Stimulated activated CD4-positive, alpha-beta T cell treated with anti-CD3 and anti-CD28 coated beads, Interleukin-1b, Interleukin-23, amount 100 ng/mL, for 1 hour (primary cell): ENCODE results near the gene GBP3.
"Not testable (repeated sequence)": the region's sequence is repeated elsewhere in the genome, so short reads cannot be mapped to it uniquely, and the experiment has no call there.

Source experiments
- DNase-seq, 2 donors: peaks; one replicate each; pipeline ENCODE4 v3.0.0-alpha.2; 2020; ENCODE audit warnings: low read depth in 2 of 2

Gene GBP3, protein sequence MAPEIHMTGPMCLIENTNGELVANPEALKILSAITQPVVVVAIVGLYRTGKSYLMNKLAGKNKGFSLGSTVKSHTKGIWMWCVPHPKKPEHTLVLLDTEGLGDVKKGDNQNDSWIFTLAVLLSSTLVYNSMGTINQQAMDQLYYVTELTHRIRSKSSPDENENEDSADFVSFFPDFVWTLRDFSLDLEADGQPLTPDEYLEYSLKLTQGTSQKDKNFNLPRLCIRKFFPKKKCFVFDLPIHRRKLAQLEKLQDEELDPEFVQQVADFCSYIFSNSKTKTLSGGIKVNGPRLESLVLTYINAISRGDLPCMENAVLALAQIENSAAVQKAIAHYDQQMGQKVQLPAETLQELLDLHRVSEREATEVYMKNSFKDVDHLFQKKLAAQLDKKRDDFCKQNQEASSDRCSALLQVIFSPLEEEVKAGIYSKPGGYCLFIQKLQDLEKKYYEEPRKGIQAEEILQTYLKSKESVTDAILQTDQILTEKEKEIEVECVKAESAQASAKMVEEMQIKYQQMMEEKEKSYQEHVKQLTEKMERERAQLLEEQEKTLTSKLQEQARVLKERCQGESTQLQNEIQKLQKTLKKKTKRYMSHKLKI

DNA sequence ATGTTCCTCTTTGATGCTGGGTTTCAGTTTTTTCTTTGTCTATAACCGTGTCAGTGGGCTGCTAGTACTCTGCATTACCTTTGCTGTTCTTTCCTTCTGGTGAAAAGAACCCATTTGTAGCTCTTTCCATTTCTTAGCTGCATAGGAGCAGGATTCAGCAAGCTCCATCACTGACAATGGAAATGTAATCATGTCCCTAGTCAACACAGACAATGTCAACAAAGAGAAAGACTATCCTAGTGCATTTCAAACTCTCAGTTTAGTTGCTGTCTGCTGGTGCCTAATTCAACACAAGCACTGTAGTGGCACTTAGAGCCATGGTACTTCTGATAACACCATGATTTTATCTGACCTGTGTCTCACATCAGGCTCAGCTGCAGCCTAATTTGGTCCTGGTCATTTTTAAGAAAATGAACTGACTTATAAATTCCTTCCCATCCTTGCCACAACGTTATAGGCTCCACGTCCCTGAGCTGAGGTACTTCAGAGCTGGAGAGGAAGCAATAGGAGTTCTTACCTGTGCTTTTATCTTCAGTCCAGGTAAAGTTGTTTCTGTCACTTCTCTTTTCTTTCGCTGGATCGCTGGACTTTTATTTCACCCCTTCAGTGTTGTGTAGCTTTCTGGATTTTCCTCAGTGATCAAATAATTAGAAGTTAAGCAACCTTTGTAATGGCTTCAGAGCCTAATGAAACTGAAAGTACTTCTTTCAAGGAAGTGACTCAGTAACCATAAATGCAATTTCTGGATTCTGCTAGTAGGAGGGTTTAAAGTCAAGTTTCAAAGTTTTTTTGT lies at the start of gene GBP3:
Gene GBP3, minus strand, starts transcription at position 700 of the 793 bp plus-strand sequence. CDS start 2,145 bp downstream, outside the sequence.
- no peak for DNase-seq

DNA sequence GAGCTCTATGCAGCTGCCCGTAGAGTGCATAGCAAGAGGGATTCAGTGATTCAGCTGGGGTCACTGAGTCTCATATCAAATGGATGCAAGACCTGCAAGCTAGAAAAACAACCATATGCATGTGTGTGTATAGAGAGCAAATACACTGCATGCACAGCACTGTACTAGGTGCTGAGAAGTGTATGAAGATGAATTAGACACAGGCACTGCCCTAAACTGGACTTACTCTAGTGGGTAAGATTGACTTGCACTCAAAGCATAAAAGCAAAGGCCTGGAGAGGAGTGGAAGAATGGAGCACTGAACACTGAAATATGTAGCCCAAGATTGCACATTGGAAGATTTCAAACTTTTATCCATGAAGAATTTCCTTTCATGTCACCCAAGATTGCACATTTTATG lies 47.8 kb upstream of the GBP3 start:
- no peak for DNase-seq

DNA sequence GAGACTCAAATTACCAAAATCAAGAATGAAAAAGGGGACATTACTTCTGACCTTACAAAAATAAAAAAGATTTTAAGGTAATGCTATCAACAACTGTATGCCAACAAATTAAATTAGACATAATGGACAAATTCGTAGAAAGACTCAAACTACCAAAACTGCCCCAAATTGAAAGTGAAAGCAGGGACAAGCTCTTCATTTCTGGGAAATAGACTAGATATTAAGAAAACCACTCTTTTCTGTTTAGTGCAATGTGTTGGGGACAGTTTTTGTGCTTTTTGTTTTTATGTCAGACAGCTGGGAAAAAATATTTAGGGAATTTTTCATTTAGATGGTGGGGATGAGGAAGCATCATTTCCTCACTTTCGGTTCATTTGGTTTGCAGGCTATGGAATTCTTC lies 47.3 kb upstream of the GBP3 start:
- DNase-seq = no peak

DNA sequence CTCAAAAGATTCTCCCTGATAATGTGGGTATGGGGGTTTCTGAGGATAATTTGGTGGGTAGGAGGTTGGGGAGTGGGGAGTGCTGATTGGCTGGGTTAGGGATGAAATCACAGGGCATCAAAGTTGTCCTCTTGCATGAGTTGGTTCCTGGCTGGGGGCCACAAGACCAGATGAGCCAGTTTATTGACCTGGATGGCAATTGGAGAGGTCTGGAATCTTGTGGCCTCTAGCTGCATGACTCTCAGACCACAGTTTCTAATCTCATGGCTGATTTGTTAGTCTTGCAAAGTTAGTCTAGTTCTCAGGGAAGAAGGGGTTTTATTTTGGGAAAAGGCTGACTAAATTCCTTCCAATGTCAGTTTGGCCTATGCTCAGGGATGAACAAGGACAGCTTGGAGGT lies 45.6 kb upstream of the GBP3 start:
- DNase-seq = no peak

DNA sequence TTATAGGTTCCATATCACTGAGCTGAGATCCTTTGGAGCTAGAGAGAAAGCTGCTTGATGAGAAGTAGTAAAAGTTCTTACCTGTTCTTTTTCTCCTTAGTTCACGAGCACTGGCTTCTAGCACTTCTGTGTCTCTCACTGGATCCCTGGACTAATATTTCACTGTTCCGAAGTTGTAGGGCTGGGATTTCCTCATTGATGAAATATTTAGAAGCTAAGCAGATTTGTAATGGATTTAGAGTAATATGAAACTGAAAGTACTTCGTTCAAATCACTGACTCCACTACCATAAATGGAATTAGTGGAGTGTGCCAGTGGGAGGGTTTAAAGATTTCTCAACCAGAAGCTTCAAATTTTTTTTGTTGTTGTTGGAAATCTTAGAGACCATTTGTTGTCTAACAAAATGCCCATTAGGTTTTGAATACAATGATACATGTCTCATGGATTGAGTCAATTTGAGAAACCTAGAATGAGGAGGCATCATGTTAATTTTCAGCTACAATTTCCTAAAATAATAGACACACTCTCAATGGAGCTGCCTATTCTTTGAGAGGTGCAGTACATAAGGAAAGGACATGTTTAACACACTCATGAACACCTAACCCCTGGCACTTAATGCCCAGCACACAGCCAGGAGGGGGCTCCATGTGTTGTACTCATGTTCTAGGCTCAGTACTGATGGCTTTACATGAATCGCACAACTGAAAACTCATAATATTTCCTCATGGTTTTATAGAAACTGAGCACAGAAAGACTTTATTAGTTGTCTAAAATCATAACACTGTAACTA lies 42.6 kb upstream of the GBP3 start, which contains the start of gene GBP1:
Gene GBP1, minus strand, starts transcription at position 130 of the 790 bp plus-strand sequence. CDS start 1,974 bp downstream, outside the sequence.
- DNase-seq = no peak

DNA sequence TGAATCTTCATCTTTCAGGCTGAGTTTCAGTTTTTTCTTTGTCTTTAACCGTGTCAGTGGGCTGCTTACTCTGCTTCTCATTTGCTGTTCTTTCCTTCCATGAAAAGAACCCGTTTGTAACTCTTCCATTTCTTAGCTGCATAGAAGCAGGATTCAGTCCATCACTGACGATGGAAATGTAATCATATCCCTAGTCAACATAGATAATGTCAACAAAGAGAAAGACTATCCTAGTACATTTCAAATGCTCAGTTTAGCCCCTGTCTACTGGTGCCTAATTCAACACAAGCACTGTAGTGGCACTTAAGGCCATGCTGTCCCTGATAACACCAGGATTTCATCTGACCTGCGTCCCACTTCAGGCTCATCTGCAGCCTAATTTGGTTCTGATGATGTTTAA lies 42.0 kb upstream of the GBP3 start:
- DNase-seq = no peak

DNA sequence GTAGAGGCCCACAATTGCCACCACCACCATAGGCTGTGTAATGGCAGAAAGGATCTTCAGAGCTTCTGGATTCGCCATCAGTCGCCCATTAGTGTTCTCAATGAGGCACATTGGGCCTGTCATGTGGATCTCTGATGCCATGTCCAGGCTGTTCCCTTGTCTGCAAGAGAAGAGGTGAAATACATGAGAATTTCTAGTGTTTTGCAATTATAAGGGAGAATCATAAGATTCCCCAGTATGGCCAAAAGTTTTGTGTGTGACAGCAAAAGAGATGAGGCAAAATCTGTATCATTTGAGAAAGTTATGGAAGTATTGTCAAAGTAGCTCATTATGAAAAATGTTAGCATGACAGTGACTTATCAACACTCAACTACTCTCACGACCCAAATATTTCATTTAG lies 40.4 kb upstream of the GBP3 start:
- DNase-seq = no peak

DNA sequence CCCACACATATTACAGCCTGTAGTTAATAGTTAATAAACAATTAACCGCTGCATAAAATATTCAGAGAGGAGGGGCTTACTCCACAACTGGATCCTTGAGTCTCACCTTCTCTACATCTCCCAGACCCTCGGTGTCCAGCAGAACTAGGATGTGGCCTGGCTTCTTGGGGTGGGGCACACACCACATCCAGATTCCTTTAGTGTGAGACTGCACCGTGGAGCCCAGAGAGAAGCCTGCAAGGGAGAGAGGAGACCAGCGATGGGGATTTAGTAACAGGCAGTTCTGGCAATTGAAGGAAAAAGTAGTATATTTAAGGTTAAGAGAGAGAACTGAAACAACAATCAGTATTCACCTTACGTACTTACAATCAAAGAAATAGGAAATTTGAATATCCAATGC lies 37.4 kb upstream of the GBP3 start:
- no peak for DNase-seq

DNA sequence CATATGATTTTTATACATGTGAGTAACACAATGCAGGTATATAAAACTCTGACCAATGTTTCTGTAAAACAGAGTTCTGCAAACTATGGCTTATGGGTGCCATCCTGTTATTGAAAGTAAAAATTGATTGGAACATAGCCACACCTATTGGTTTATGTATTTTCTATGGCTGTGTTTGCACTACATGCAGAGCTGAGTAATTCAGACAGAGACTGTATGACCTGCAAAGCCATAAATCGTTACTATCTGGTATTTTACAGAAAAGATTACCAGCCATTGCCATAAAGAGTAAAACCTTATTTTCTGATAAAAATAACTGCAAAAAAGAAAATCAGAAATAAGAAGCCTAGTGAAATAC lies 29.3 kb upstream of the GBP3 start:
- DNase-seq = no peak

DNA sequence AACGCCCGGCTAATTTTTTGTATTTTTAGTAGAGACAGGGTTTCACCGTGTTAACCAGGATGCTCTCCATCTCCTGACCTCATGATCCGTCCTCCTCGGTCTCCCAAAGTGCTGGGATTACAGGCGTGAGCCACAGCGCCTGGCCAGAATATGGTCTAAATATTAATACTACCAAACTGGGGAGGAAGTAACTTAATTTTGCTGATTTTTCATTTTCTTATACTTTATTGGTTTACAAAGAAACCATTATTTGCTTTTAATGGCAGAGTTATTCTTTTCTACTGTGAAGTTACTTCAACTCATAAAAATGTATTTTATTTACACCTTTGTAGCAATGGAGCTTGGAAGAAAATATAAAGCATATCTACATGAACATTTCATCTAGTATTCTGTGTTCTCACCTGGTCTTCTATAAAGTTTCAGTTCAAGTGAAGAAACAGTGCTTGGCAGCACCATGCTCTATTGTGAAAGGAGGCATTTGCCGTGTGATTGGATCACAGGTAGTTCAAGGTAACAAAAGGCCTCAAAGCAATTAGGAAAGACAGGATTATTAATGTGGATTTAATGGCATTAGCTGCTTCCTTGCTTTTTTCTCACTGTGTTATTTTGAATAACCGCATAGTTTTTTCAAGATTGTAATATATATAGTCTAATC lies 28.8 kb upstream of the GBP3 start:
- no peak for DNase-seq

DNA sequence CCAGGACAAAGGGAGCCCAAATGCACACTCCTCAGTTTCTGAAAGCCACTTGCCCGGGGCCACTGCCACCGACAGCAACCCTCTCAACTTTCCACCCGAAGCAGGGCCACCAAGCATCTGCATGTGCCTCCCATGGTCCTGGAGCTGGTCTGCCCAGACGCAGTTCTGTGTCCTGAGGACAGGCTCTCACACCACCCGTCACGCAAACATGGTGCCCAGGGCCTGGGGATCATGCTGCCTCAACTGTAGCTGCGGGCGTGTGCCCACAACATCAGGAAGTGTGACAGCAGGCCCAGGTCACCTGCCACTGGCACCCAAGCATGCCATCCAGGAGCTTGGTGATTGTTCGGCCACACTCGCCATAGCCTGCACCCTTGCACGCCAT lies 28.0 kb upstream of the GBP3 start:
- no peak for DNase-seq

DNA sequence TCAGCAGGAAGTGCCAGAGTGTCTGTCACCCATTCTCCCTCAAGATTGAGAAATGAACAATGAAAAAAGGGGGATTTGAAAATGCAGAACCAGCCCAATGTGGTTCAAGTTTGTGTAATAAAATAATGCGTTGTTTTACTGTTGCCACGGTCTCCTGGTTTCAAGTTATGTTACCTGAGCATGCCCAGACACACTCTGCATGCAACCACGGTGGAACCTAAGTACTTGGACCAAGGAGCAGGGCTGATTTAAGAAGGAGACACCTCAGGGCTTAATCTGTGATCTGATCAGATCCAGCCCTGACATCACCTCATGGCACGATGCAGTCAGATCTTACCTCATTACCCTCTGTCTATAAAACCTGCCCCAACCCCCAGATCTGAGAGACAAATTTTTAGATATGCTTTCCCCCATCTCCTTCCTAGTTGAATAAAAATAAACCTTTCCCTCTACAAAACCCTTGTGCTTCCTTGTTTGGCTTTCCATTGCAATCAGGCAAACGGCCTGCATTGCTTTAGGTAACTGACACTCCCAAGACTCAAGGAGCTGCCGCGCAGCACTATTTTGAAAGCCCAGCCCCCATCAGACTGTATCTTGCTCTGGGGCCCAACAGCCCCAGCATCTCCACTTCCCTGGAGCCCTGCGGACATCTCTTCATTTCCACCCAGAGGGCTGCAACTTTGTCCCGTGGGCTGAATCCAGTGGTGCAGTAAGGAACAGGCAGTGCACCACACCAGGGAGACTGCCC lies 27.4 kb upstream of the GBP3 start:
- not testable (repeated sequence) for DNase-seq

DNA sequence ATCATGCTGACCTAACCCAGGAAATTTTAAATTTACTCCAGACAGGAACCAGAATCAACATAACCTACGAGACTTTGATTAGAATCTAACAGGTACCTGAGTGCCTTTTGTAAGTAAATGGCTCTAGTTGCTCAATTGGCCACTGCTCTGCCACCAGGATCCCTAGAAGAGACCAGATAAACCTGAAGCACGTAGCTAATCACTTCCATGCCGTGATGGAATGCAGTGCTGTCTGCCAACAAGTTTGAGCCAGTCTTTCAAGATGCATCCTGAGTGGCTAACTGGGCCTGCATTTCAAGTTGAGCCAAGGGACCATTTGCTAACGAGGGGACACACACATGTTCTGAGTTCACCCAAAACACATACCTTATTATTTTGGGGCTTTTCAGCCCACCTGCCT lies 26.5 kb upstream of the GBP3 start:
- DNase-seq = not testable (repeated sequence)

DNA sequence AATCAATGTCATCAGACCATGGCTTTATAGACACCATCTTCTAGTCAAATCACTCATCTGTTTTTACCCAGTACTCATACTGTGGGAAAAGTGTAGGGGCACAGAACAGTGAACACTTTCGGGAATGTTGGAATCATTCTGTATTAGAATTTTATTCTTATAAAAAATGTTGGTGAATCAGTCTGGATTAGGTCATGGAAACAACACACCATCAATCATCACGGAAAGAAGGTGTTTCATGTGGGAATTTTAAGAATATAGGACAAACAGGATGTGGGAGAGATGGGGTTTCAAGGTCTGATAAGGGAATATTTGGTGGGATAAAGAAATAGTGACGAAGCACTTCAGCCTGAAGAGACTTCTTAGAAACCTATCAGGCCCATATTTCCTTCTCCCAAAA lies 25.1 kb upstream of the GBP3 start:
- no peak for DNase-seq

DNA sequence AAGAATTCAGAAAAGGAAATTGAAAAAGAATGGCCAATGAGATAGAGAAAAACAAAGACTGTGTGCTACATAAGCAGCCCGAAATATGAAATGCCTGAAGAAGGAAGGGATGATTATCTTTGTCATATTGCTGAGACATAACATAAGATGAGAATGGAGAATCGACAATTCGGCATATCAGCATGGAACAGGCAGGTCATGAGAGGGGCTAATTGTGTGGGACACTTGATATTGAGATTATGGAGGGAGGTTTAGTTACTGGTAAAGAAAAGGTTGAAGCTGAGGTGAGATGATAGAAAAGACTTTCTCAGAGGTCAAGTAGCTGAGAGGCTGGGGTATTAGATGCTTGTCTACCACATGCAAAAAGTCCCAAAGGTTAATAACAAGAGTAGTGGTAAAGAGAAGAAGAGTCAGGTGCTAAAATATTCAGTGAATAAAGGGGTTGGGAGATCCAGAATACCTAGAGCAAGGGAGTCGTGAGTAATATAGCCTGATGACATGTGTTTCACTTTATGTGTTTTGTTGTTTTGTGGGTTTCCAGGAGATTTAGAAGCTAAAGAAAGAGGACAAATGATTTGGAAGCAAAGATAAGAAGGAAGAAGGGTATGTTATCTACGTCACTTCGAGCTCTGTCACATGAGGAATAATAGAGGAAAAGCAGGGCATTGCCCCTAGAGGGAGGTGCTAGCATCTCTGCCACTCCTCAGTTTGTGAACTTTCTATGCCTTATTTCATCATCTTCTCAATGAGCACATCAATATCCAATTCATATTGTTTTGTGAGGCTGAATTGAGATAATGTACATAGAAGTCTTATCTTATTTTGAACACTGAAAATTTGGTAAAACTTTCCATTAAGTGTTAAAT lies 23.9 kb upstream of the GBP3 start:
- not testable (repeated sequence) for DNase-seq

DNA sequence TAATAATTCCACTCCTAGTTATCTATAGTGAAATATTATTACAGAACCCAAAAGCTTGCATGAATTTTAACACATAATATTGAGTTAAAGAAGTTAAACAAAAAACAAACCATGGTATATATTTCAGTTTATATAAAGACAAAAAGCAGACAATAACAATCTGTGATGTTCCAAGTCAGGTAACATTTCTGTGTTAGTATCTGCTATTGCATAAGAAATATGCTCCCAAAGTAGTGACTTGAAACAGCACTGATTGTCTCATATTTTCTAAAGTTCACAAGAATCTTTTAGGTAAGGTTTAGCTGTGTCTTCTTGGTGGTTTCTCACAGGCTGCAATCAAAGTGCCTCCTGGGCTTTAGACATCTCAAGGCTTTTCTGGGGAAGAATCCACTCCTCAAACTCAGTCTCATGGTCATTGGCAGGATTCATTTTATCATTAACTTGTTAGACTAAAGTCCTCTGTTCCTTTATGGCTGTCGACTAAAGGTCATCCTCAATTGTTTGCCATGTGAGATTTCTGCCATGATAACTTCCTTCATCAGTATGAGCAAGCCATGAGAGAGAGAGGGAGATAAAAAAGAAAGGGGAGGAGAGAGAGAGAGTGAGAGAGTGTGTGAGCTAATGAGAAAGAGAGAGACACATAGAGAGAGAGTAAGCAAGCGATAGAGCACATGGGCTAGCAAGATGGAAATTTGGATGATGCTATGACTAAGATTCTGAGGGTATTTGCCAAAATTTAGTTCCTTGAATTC lies 22.5 kb upstream of the GBP3 start:
- no peak for DNase-seq

DNA sequence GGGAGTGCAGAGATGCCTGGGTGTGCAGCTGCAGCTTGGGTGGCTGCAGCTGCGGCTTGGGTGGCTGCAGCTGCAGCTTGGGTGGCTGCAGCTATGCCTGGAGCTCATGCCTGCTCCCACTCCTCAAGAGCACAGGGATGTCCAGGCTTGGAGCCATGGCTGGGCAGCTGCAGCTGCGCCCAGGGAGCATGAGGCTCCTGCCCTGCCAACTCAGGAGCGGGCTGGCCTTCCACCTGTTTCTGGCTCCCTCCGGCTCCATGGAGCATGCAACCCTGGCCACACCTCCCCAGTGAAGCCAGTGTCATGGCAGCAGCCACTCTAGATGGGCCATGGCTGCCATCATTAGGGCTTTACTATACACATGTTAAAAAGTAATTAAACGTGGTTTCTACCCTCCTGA lies 21.3 kb upstream of the GBP3 start:
- DNase-seq = no peak

DNA sequence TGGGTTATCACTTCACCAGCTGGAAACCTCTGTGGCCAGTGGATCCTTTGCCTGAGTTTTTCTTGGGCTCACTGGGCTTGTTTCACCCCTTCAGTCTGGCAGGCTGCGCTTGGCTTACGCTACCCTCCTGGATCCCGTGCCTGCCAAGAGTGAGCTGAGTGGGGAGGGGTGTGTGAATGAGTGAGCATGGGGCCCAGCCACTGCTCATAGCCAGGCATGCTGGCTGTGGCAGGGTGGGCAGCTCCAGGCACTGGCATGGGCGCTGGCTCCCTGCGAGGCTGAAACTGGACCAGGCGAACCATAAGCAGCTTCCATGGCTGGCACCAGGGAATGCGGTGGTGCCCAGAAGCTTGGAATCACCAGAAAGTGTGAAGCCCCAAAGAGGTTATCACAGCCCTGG lies 19.8 kb upstream of the GBP3 start:
- no peak for DNase-seq

DNA sequence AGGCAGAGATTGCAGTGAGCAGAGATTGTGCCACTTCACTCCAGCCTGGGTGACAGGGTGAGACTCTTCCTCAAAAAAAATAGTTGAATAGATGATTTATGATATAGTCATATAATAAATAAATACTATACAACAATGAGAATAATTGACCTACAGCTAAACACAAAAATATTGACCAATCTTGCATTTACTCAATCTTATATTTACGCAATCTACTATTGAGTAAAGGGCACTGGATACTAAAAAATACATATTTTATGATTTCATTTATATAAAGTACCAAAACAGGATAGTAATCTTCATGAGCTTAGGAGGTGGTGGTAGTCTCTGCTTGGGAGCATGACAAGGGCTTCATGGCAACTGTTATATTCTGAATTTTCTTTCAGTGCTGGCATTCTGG lies 19.1 kb upstream of the GBP3 start:
- DNase-seq = no peak
